Fibroblast of skin of scalp (primary cell): ENCODE results near the gene MRPL39. TPM values are rescaled to one million over a fixed set of nuclear protein-coding genes. Genes with fewer than 3 reads are reported as not detected.
"Not testable (repeated sequence)": the region's sequence is repeated elsewhere in the genome, so short reads cannot be mapped to it uniquely, and the experiment has no call there.

Source experiments
- DNase-seq: peaks from one replicate; pipeline ENCODE4 v3.0.0-alpha.2; 2013
- polyA plus RNA-seq, 2 experiments: library from polyadenylated mRNA; unstranded; fragments of 120-200 nt; gene quantifications; one replicate each; pipeline ENCODE4 v1.2.1, GENCODE V29; 2013; ENCODE audit not compliant: insufficient read length in 2 of 2

Gene MRPL39
- 28.9 TPM for polyA plus RNA-seq (2013, experiment 1 of 2; ENCODE audit: insufficient read length)
- polyA plus RNA-seq (2013, experiment 2 of 2; ENCODE audit: insufficient read length) = 26.7 TPM

GRCh38 chr21:25607151-25608043 is at the start of gene MRPL39:
Gene MRPL39, minus strand, starts transcription at chr21:25607481. Its CDS starts 6 bp downstream, at chr21:25607475.
- DNase-seq = peak; percentile 92

GRCh38 chr21:25656412-25656811 is 49.1 kb upstream of the MRPL39 start:
- no peak for DNase-seq

DNA sequence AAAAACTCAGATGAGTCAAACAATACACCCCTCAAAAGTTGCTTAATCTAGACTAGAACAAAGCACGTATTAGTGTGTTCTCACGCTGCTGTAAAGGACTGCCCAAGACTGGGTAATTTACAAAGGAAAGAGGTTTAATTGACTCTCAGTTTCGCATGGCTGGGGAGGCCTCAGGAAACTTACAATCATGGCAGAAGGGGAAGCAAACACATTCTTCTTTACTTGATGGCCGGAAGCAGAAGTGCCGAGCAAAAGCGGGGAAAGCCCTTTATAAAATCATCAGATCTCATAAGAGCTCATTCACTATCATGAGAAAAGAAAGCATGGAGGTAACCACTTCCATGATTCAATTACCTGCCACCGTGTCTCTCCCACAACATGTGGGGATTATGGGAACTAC is 41.9 kb upstream of the MRPL39 start:
- no peak for DNase-seq

GRCh38 chr21:25647647-25648046 is 40.4 kb upstream of the MRPL39 start:
- no peak for DNase-seq

- no peak for DNase-seq
Observed at GRCh38 chr21:25646474-25646873, 39.2 kb upstream of the MRPL39 start.

GRCh38 chr21:25643486-25643885 is 36.2 kb upstream of the MRPL39 start:
- no peak for DNase-seq

- no peak for DNase-seq
Observed at GRCh38 chr21:25640943-25641292, 33.6 kb upstream of the MRPL39 start.

DNA sequence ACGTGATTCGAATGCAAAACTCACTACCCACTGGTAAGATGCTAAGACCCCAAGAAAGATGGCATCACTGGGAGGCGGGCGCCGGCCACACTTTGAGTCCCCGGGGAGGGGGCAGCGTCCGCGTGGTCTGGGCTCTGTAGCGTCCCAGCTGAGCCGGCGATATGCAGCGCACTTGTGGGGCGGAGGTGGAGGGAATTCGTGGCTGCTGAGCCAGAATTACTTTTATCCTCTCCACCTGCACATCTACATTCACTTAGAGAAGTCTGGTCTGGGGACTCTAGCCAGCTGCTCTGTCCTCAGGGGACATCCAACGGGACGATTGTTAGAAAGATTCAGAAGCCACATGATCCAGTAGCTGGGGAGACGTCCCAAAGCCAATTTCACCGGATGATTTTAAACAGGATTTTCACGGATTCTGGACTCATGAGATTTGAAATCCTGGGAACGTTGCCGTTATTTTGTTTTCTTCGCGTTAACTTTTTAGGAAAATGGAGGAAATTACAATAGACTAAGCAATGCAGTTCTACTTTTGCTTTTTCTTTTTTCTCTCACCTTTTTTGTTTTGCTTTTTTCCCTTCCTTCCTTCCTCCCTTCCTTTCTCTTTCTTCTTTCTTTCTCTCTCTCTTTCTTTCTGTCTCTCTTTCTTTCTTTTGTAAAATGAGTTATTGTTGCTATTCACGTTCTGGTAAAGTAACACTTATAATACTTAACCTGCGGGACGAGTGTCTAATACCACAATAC is 33.1 kb upstream of the MRPL39 start:
- DNase-seq = peak; percentile 15

GRCh38 chr21:25639551-25640201 is 32.4 kb upstream of the MRPL39 start:
- peak; percentile 47 for DNase-seq

DNA sequence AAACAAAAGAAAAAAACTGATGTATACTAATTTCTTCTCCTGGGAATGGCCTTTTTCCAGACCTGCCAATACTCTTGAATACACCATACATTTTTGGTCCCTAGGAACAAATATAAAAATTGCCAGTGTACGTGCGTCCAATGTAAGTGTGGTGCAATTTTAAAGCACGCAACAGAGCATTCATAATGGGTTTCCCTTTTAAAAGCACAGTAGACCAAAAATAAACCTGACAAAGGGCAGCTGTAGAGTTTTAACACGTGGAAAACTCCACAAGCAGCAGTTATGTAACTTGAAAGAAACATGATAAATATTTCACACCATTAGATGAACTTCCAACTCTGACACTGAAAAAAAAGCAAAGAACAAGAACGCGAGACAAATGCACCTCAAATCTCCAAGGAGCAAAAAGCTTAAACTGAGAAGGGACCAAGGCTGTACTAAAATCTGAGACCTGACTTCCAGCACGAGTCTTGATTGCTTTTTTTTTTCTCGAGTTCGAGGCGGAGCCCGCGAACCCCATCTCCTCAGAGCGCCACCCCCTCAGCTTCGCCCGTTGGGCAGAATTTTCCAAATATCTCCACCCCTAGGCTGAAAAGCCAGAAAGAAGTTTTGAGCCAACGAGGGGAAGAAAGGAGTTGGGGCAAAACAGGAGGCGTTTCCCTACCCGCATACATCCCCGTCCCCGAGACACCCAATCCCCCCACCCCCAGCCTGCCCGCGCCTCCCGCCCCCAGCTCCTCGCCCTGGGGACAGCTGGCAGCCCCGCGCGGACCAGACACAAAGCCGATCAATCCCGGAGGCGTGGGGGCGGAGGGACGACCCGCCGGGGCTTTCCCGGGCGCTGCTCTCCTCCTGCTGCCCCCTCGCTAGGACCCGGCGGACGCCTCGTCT is 31.6 kb upstream of the MRPL39 start, which contains the start of gene JAM2:
Gene JAM2 (plus strand): TSS at position 599 of the 891 bp plus-strand sequence. CDS start 564 bp downstream, outside the sequence.
- DNase-seq = peak; percentile 56

DNA sequence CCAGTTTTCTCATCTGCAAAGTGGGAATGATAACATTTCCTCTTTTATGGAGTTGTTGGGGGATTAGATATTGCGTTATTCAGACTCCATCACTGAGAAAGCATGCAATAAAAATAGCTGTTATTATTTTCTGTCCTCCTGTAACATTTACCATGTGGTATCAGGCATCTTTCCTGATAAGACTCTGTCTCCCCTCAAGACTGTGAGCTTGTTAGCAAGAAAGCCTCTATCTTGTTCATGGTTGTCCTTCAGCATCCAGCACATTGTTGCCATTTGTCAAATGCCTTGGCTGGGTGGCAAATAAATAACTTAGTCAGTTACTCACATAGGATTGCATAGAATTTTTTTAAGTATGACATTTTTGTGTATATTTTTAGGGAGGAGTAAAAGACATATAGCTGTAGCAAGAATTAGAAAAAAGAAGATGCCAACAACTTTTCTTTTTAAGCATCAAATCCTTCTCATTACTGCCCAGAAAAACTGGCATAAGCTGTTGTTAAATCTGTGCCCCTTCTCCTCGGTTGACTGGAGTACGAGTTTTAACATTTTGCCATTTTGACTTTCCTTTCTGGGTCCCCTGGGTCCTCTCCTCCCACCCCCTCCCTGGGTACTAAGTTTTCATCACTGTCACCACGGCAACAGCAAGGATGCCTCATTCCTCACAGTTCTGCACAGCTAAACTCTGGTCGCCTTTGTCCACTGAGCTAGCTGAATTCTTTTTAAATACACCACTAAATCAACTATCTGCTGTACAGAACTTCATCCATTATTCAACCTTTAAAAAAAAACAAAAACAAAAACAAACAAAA is 30.8 kb upstream of the MRPL39 start:
- DNase-seq = peak; percentile 51

GRCh38 chr21:25636727-25637126 is 29.4 kb upstream of the MRPL39 start:
- DNase-seq = no peak

- no peak for DNase-seq
Observed at GRCh38 chr21:25635310-25635709, 28.0 kb upstream of the MRPL39 start.

DNA sequence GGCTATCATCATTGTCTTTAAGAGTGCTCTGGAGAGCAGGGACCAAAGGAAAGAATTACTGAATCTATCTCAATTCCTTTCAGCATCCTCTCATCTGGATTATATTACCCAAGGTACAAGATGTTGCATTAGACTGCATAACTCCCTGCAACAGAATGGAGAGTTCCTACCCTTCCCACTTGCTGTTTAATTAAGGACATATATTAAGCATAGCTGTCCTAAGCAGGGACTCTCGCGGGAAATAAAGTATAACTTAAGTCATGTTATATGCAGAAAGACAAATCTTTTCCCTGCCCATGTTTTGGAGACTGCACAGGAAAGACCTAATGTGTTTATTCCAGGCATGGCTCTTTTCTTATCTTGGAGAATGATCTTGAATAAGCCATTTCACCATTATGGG is 25.0 kb upstream of the MRPL39 start:
- no peak for DNase-seq

- DNase-seq = no peak
Observed at GRCh38 chr21:25626757-25627156, 19.5 kb upstream of the MRPL39 start.

DNA sequence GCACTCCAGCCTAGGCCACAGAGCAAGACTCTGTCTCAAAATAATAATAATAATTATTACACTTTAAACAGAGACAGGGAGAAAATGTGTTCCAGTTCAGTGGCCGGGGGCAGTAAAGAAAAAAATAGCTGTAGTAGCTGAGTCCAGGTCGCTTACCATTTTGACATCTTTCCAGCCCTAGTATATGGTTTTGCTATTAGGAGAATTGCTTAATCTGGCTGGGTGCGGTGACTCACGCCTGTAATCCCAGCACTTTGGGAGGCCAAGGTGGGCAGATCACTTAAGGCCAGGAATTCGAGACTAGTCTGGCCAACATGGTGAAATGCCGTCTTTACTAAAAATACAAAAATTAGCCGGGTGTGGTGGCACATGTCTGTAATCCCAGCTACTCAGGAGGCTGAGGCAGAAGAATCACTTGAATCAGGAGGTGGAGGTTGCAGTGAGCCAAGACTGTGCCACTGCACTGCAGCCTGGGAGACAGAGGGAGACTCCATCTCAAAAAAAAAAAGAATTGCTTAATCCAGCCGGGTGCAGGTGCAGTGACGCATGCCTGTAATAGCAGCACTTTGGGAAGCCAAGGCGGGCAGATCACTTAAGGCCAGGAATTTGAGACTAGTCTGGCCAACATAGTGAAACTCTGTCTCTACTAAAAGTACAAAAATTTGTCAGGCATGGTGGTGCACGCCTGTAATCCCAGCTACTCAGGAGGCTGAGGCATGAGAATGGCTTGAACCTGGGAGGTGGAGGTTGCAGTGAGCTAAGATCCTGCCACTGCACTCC is 18.7 kb upstream of the MRPL39 start:
- DNase-seq = not testable (repeated sequence)

DNA sequence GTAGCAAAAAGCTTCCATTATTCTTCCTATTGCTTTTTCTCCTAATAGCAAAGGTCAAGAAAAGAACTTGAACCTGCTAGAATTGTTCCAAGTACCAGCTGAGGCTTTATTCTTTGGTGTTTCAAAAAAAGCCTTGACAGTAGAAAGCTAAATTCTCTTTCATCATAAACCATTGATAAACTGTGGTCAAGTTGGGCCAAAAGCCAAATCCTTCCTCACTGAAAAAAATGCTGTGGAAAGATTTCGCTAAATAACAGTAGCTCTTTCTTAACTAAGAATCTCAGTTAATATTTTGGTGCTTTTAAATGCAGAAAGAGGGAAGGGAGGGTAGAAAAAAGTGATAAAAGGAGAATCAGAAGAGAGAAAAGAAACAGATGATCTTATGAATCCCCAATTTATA is 17.8 kb upstream of the MRPL39 start:
- DNase-seq = no peak

- DNase-seq = no peak
Observed at GRCh38 chr21:25624511-25624910, 17.2 kb upstream of the MRPL39 start.

DNA sequence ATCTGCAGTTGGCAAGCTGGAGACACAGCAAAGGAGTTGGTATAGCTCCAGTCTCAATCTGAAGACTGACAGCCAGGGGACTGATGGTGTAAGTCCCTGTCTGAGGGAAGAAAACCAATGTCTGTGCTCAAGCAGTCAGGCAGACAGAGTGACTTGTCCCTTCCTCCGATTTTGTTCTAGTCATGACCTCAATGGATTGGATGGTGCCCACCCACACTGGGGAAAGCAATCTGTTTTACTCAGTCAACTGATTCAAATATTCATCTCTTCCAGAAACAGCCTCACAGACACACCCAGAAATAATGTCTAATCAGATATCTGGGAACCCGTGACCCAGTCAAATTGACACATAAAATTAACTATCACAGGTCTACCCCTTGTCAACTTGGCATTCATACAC is 11.9 kb upstream of the MRPL39 start:
- no peak for DNase-seq

DNA sequence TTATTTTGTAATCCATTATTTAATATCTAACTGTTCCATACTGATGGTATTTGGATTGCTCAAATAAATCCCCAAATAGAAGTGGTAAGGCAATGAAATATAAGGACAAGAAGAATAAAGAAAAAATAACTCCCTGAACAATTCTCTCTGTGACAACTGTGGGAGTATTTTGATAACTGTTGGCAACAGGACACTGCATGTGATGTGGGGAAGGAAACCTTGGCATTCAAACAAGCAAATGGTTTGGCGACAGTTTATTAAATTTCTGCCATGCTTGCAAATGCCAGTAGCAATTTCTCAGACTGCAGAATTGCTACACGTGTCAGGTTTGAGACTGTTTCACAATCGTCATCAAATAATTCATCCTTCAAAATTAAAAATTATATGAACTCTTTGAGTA is 8.6 kb upstream of the MRPL39 start:
- no peak for DNase-seq
